OCI-LY3 (cell line): Measurements from ENCODE around the gene AKNA.

Source experiments
- CTCF ChIP-seq: fragments of 200-600, 300-600 bp; sonication (generic); IDR thresholded peaks from 2 replicates; pipeline ENCODE4 v1.5.1; 2014; ENCODE audit warnings: antibody characterized with exemption, low read length, low read depth
- EZH2phosphoT487 ChIP-seq: fragments of 200-600 bp; shearing (Covaris generic); IDR thresholded peaks from 2 replicates; pipeline ENCODE4 v1.6.1; 2018; ENCODE audit warnings: antibody characterized with exemption, mixed run types, low read depth

- no peak for TF ChIP-seq CTCF
- TF ChIP-seq EZH2phosphoT487 = no peak
Observed at GRCh38 chr9:114400219-114400618, 12.4 kb upstream of the AKNA start.
